Uterus (tissue), 2 donors: Measurements from ENCODE around the gene ZYX.

Source experiments
- POLR2A ChIP-seq, 2 donors: fragments of 450-650 bp; IDR thresholded peaks; one replicate each; pipeline ENCODE4 v1.6.1; 2016; ENCODE audit warnings: antibody characterized with exemption in 2 of 2, mild to moderate bottlenecking in 1 of 2, moderate library complexity in 1 of 2
- TF ChIP-seq, protein P1 (sequence below), 4 experiments: fragments of 200-600 bp in 2 of 4; fragments of 450-650 bp in 2 of 4; sonication (generic) in 2 of 4; IDR thresholded peaks; one replicate each; pipeline ENCODE4 v1.5.1; 2016 to 2019; ENCODE audit warnings: antibody characterized with exemption in 4 of 4, mild to moderate bottlenecking in 2 of 4, moderate library complexity in 1 of 4

GRCh38 chr7:143396182-143396581 is 15.0 kb downstream of the ZYX start:
- TF ChIP-seq, protein P1, sequence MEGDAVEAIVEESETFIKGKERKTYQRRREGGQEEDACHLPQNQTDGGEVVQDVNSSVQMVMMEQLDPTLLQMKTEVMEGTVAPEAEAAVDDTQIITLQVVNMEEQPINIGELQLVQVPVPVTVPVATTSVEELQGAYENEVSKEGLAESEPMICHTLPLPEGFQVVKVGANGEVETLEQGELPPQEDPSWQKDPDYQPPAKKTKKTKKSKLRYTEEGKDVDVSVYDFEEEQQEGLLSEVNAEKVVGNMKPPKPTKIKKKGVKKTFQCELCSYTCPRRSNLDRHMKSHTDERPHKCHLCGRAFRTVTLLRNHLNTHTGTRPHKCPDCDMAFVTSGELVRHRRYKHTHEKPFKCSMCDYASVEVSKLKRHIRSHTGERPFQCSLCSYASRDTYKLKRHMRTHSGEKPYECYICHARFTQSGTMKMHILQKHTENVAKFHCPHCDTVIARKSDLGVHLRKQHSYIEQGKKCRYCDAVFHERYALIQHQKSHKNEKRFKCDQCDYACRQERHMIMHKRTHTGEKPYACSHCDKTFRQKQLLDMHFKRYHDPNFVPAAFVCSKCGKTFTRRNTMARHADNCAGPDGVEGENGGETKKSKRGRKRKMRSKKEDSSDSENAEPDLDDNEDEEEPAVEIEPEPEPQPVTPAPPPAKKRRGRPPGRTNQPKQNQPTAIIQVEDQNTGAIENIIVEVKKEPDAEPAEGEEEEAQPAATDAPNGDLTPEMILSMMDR (IDR thresholded peaks at IDR 0.05), result no peak
- TF ChIP-seq POLR2A (IDR thresholded peaks at IDR 0.05), result no peak
